ENCODE results near the gene PRSS16. TPM values are rescaled to one million over a fixed set of nuclear protein-coding genes. Genes with fewer than 3 reads are reported as not detected.

The PRSS16 gene
- total RNA-seq, 1 donor from 2014 or later, result 0.64 TPM

GRCh38 chr6:27251606-27252251 is 4.2 kb downstream of the PRSS16 start:
- H3K27me3 Mint-ChIP-seq (ENCODE audit: unreplicated experiment), result peaks cover 4% of the 10 kb centered on the region
- DNase-seq, result peak; percentile 88
- H3K27ac Mint-ChIP-seq (ENCODE audit: unreplicated experiment), result no peak overlapping the region
- H3K4me3 Mint-ChIP-seq (ENCODE audit: unreplicated experiment), result peak overlapping the region; percentile 79
- H3K4me1 Mint-ChIP-seq (ENCODE audit: low read depth, unreplicated experiment), result no peaks in the 10 kb centered on the region
- no peaks in the 10 kb centered on the region for H3K36me3 Mint-ChIP-seq (ENCODE audit: unreplicated experiment)
- TF ChIP-seq, protein P1, sequence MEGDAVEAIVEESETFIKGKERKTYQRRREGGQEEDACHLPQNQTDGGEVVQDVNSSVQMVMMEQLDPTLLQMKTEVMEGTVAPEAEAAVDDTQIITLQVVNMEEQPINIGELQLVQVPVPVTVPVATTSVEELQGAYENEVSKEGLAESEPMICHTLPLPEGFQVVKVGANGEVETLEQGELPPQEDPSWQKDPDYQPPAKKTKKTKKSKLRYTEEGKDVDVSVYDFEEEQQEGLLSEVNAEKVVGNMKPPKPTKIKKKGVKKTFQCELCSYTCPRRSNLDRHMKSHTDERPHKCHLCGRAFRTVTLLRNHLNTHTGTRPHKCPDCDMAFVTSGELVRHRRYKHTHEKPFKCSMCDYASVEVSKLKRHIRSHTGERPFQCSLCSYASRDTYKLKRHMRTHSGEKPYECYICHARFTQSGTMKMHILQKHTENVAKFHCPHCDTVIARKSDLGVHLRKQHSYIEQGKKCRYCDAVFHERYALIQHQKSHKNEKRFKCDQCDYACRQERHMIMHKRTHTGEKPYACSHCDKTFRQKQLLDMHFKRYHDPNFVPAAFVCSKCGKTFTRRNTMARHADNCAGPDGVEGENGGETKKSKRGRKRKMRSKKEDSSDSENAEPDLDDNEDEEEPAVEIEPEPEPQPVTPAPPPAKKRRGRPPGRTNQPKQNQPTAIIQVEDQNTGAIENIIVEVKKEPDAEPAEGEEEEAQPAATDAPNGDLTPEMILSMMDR (IDR thresholded peaks at IDR 0.05; ENCODE audit: partially characterized antibody, unreplicated experiment), result peak; percentile 30
- peaks cover 1% of the 10 kb centered on the region for H3K9me3 Mint-ChIP-seq (ENCODE audit: unreplicated experiment)

DNA sequence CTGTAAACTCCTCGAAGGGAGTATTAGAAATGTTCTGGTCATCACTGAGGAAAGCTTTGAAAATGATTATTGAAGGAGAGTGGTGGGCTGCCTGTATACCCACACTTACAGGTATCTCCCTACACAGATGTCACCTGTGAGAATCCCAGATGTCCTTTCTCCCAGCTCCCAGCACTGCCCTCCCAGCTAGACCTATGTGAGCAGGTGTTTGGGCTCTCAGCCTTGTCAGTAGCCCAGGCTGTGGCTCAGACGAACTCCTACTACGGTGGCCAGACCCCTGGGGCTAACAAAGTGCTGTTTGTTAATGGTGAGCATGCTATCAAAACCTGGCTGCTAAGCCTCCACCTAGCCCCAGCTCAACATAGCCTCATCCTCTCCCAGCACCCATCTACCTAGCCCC is 7.1 kb downstream of the PRSS16 start:
- Mint-ChIP-seq H3K27me3 (ENCODE audit: unreplicated experiment) (peaks cover 6% of the 10 kb centered on the region), H3K9me3 (ENCODE audit: unreplicated experiment) (peaks cover 1% of the 10 kb centered on the region), H3K27ac (ENCODE audit: unreplicated experiment) (no peak overlapping the region), H3K4me1 (ENCODE audit: low read depth, unreplicated experiment) (no peaks in the 10 kb centered on the region), H3K4me3 (ENCODE audit: unreplicated experiment) (no peak overlapping the region), H3K36me3 (ENCODE audit: unreplicated experiment) (no peaks in the 10 kb centered on the region)
- TF ChIP-seq, protein P1 (IDR thresholded peaks at IDR 0.05; ENCODE audit: partially characterized antibody, unreplicated experiment), result no peak
- DNase-seq, result no peak

- Mint-ChIP-seq H3K4me1 (ENCODE audit: low read depth, unreplicated experiment) (no peaks in the 10 kb centered on the region), H3K9me3 (ENCODE audit: unreplicated experiment) (peaks cover 1% of the 10 kb centered on the region), H3K36me3 (ENCODE audit: unreplicated experiment) (no peaks in the 10 kb centered on the region), H3K27ac (ENCODE audit: unreplicated experiment) (no peak overlapping the region), H3K4me3 (ENCODE audit: unreplicated experiment) (no peak overlapping the region), H3K27me3 (ENCODE audit: unreplicated experiment) (peaks cover 2% of the 10 kb centered on the region)
- TF ChIP-seq, protein P1 (IDR thresholded peaks at IDR 0.05; ENCODE audit: partially characterized antibody, unreplicated experiment), result no peak
- DNase-seq, result no peak
Measured at GRCh38 chr6:27255866-27256265, 8.4 kb downstream of the PRSS16 start.

GRCh38 chr6:27260369-27260768 is 12.9 kb downstream of the PRSS16 start:
- H3K27ac Mint-ChIP-seq (ENCODE audit: unreplicated experiment), result no peak overlapping the region
- no peaks in the 10 kb centered on the region for H3K36me3 Mint-ChIP-seq (ENCODE audit: unreplicated experiment)

GRCh38 chr6:27260836-27261375 is 13.4 kb downstream of the PRSS16 start:
- TF ChIP-seq, protein P1 (IDR thresholded peaks at IDR 0.05; ENCODE audit: partially characterized antibody, unreplicated experiment), result no peak
- H3K4me3 Mint-ChIP-seq (ENCODE audit: unreplicated experiment), result no peak overlapping the region
- H3K4me1 Mint-ChIP-seq (ENCODE audit: low read depth, unreplicated experiment), result no peaks in the 10 kb centered on the region

More at GRCh38 chr6:27260369-27260768, 12.9 kb downstream of the PRSS16 start:
- Mint-ChIP-seq H3K4me3 (ENCODE audit: unreplicated experiment) (no peak overlapping the region), H3K4me1 (ENCODE audit: low read depth, unreplicated experiment) (no peaks in the 10 kb centered on the region), H3K27me3 (ENCODE audit: unreplicated experiment) (peaks cover 8% of the 10 kb centered on the region), H3K9me3 (ENCODE audit: unreplicated experiment) (no peaks in the 10 kb centered on the region)
- TF ChIP-seq, protein P1 (IDR thresholded peaks at IDR 0.05; ENCODE audit: partially characterized antibody, unreplicated experiment), result no peak
- DNase-seq, result no peak

More at GRCh38 chr6:27260836-27261375, 13.4 kb downstream of the PRSS16 start:
- no peak for DNase-seq
- Mint-ChIP-seq H3K27me3 (ENCODE audit: unreplicated experiment) (peaks cover 8% of the 10 kb centered on the region), H3K27ac (ENCODE audit: unreplicated experiment) (no peak overlapping the region), H3K9me3 (ENCODE audit: unreplicated experiment) (no peaks in the 10 kb centered on the region), H3K36me3 (ENCODE audit: unreplicated experiment) (no peaks in the 10 kb centered on the region)
